Keratinocyte (primary cell): ENCODE results near the gene MAD1L1. TPM values are rescaled to one million over a fixed set of nuclear protein-coding genes. Genes with fewer than 3 reads are reported as not detected.

Experiments used
- DNase-seq: peaks from one replicate; pipeline ENCODE4 v3.0.0-alpha.2; 2011; ENCODE audit warnings: low read depth, missing footprints, low spot score
- FAIRE-seq: peaks from 2 replicates; lab custom pipeline; 2011; peaks lifted over from hg19 to GRCh38; lab: Jason Lieb, UNC
- H2AFZ ChIP-seq: 2 replicates; pipeline ENCODE4 v1.6.0; 2012; ENCODE audit warnings: low read length, control low read depth, inconsistent platforms; ENCODE audit not compliant: control insufficient read depth
- H3K27ac ChIP-seq: 2 replicates; pipeline ENCODE4 v1.5.1; 2011; ENCODE audit warnings: low read length; ENCODE audit not compliant: control insufficient read depth, insufficient read depth
- H3K27me3 ChIP-seq: 3 replicates; pipeline ENCODE4 v1.6.0; 2011; ENCODE audit warnings: low read length; ENCODE audit not compliant: control insufficient read depth, insufficient read depth; ENCODE audit errors: extremely low read depth
- H3K36me3 ChIP-seq, 2 experiments: 2 replicates in 1 of 2; 3 replicates in 1 of 2; pipeline ENCODE4 v1.5.1; 2011; ENCODE audit warnings: low read length in 2 of 2, mild to moderate bottlenecking in 1 of 2; ENCODE audit not compliant: control insufficient read depth in 2 of 2, insufficient read depth in 2 of 2; ENCODE audit errors: extremely low read depth in 1 of 2
- H3K4me1 ChIP-seq: 3 replicates; pipeline ENCODE4 v1.5.1; 2011; ENCODE audit warnings: low read length; ENCODE audit not compliant: control insufficient read depth, insufficient read depth; ENCODE audit errors: extremely low read depth
- H3K4me2 ChIP-seq: 3 replicates; pipeline ENCODE4 v1.6.0; 2011; ENCODE audit warnings: low read depth, low read length; ENCODE audit not compliant: control insufficient read depth, insufficient read depth; ENCODE audit errors: extremely low read depth
- H3K4me3 ChIP-seq, 3 experiments: fragments of 200-600 bp in 1 of 3; sonication (generic) in 1 of 3; 2 replicates in 2 of 3; 3 replicates in 1 of 3; pipeline ENCODE4 v1.5.1; 2011 to 2016; ENCODE audit warnings: low read length in 3 of 3, mild to moderate bottlenecking in 3 of 3, control low read depth in 2 of 3, inconsistent platforms in 1 of 3, low read depth in 1 of 3, mixed read lengths in 1 of 3, mixed run types in 1 of 3, moderate library complexity in 1 of 3; ENCODE audit not compliant: control insufficient read depth in 2 of 3, insufficient read depth in 2 of 3; ENCODE audit errors: extremely low read depth in 1 of 3
- H3K79me2 ChIP-seq: 2 replicates; pipeline ENCODE4 v1.6.0; 2012; ENCODE audit warnings: low read length; ENCODE audit not compliant: control insufficient read depth, insufficient read depth
- H3K9ac ChIP-seq: 3 replicates; pipeline ENCODE4 v1.6.0; 2011; ENCODE audit warnings: low read length; ENCODE audit not compliant: control insufficient read depth, insufficient read depth; ENCODE audit errors: extremely low read depth
- H3K9me1 ChIP-seq: 3 replicates; pipeline ENCODE4 v1.6.0; 2011; ENCODE audit warnings: low read length; ENCODE audit not compliant: control insufficient read depth, insufficient read depth; ENCODE audit errors: extremely low read depth
- H3K9me3 ChIP-seq: 2 replicates; pipeline ENCODE4 v1.5.1; 2012; ENCODE audit warnings: low read depth, low read length; ENCODE audit not compliant: control insufficient read depth
- H4K20me1 ChIP-seq: 3 replicates; pipeline ENCODE4 v1.6.0; 2011; ENCODE audit warnings: low read length; ENCODE audit not compliant: control insufficient read depth, insufficient read depth; ENCODE audit errors: extremely low read depth
- EZH2 ChIP-seq: IDR thresholded peaks from one replicate; pipeline ENCODE4 v1.6.1; 2012; ENCODE audit warnings: inconsistent platforms, mild to moderate bottlenecking, low read length, moderate library complexity
- dilution Hi-C: fragments of 300-500 bp; cut with MboI; formaldehyde crosslinking; loops from one replicate; pipeline ENCODE4 v1.7.0; 2020; ENCODE audit warnings: low sequenced_read_pairs; ENCODE audit not compliant: extremely low pct_ligation_motif_present
- polyA plus RNA-seq, 5 experiments: library from polyadenylated mRNA; depleted of rRNA in 3 of 5; stranded (reverse) in 3 of 5; stranded (forward) in 1 of 5; unstranded in 1 of 5; fragments of >200 nt; gene quantifications; 1 replicate in 1 of 5; 2 replicates in 3 of 5; 3 replicates in 1 of 5; pipeline versions ENCODE4 v1.2.1 to v1.2.3, GENCODE V29; 2011 to 2012; ENCODE audit warnings: missing spikeins in 2 of 5, low read depth in 1 of 5, low replicate concordance in 1 of 5
- TF ChIP-seq, protein P1 (sequence below), 3 experiments: IDR thresholded peaks in 1 of 3; conservative IDR thresholded peaks in 1 of 3; optimal IDR thresholded peaks in 1 of 3; 2 replicates in 2 of 3; 3 replicates in 1 of 3; pipeline versions ENCODE3 to v1.5.1; 2011; ENCODE audit warnings: low read length in 3 of 3, mild to moderate bottlenecking in 3 of 3, moderate library complexity in 2 of 3, control low read depth in 1 of 3, inconsistent platforms in 1 of 3; ENCODE audit not compliant: insufficient read depth in 2 of 3; ENCODE audit errors: extremely low read depth in 1 of 3

Gene MAD1L1
- polyA plus RNA-seq, 1 donor (not counting 4 experiments of a cell fraction or from before 2014, with no cell fraction given), result 18.0 TPM

DNA sequence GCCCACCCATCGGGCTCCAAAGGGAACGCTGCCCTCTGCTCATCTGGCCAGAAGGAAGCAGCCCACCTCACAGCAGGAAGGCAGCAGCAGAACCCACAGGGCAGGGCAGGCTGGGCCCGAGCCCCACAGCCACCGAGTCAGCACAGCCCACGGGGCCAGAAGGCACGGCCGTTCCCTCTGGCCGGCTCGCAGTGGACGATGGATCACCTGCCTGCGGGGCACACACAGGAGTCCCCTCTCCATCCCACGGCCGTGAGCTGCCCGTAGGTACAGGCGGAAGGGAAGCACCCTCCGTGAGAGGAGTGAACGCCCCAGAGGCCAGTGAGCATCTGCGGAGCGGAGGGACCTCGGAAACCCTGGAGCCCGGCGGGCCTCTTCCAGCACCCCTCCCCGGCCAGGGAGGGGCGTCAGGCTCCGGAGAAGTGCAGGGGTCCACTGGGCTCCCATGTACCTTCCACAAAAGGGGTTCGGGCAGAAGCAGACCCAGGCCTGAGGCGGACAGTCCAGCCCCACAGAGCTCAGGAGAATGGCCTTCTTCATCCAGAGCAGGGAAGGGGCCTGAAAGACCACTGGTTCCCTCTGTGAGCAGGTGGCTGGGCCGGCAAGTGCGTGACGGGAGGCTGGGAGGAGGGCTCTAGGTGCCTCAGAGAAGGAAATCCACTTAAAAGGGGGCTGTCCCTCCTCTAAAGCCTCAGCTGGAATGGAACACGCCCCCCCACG lies 20.9 kb upstream of the MAD1L1 start:
- no peak overlapping the region for H3K27ac ChIP-seq
- H3K79me2 ChIP-seq, result no peaks in the 10 kb centered on the region
- FAIRE-seq (no peak), DNase-seq (no peak)
- H3K9ac ChIP-seq, result no peak overlapping the region
- H3K9me3 ChIP-seq, result no peaks in the 10 kb centered on the region
- H3K9me1 ChIP-seq, result no peaks in the 10 kb centered on the region
- TF ChIP-seq, protein P1, sequence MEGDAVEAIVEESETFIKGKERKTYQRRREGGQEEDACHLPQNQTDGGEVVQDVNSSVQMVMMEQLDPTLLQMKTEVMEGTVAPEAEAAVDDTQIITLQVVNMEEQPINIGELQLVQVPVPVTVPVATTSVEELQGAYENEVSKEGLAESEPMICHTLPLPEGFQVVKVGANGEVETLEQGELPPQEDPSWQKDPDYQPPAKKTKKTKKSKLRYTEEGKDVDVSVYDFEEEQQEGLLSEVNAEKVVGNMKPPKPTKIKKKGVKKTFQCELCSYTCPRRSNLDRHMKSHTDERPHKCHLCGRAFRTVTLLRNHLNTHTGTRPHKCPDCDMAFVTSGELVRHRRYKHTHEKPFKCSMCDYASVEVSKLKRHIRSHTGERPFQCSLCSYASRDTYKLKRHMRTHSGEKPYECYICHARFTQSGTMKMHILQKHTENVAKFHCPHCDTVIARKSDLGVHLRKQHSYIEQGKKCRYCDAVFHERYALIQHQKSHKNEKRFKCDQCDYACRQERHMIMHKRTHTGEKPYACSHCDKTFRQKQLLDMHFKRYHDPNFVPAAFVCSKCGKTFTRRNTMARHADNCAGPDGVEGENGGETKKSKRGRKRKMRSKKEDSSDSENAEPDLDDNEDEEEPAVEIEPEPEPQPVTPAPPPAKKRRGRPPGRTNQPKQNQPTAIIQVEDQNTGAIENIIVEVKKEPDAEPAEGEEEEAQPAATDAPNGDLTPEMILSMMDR (optimal IDR thresholded peaks at IDR 0.05 in 1 of 3, IDR thresholded peaks at IDR 0.05 in 1 of 3, conservative IDR thresholded peaks at IDR 0.05 in 1 of 3; ENCODE audit: extremely low read depth in 1 of 3, insufficient read depth in 2 of 3, low read length in 3 of 3), result no peak
- TF ChIP-seq EZH2, result no peak
- dilution Hi-C loops, result no loop called here
- no peak overlapping the region for H3K4me3 ChIP-seq
- H4K20me1 ChIP-seq, result no peaks in the 10 kb centered on the region
- no peaks in the 10 kb centered on the region for H3K27me3 ChIP-seq
- H3K4me2 ChIP-seq, result no peak overlapping the region
- H3K4me1 ChIP-seq, result peaks cover 8% of the 10 kb centered on the region
- peaks cover 0 to 6% of the 10 kb centered on the region in 2 experiments for H3K36me3 ChIP-seq
- H2AFZ ChIP-seq, result no peak overlapping the region

DNA sequence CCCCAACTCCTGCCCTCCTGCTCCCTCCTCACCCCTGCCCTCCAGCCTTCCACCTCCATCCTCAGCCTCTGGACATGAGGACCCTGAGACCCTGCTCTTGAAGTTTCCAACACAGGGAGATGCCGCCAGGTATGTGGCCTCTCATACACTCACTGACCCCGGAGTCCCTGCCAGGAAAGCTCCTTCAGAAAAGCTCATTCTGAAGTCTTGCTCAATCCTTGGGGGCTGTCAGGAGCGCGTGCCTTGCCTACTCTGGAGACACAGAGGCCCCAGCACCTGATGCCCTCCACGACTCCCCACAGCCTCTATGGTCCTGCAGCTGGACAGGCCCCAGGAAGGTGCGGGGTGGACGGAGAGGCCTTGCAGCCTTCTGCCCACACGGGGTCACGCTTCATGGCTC lies 20.3 kb upstream of the MAD1L1 start:
- Histone ChIP-seq H3K9me1 (no peaks in the 10 kb centered on the region), H3K4me1 (peaks cover 11% of the 10 kb centered on the region), H3K79me2 (no peaks in the 10 kb centered on the region), H3K27ac (no peak overlapping the region), H3K4me3 (no peak overlapping the region), H4K20me1 (no peaks in the 10 kb centered on the region), H3K36me3 (peaks cover 0 to 6% of the 10 kb centered on the region in 2 experiments), H3K27me3 (no peaks in the 10 kb centered on the region), H3K4me2 (no peak overlapping the region), H3K9me3 (no peaks in the 10 kb centered on the region), H3K9ac (no peak overlapping the region), H2AFZ (no peak overlapping the region)
- DNase-seq (no peak), FAIRE-seq (no peak)
- TF ChIP-seq, protein P1 (optimal IDR thresholded peaks at IDR 0.05 in 1 of 3, IDR thresholded peaks at IDR 0.05 in 1 of 3, conservative IDR thresholded peaks at IDR 0.05 in 1 of 3; ENCODE audit: extremely low read depth in 1 of 3, insufficient read depth in 2 of 3, low read length in 3 of 3), result no peak
- TF ChIP-seq EZH2, result no peak
- dilution Hi-C loops, result no loop called here
